ENCODE measurements around the gene MTRF1L. TPM values are rescaled to one million over a fixed set of nuclear protein-coding genes. Genes with fewer than 3 reads are reported as not detected.

The MTRF1L gene
- total RNA-seq, 2 donors from 2014 or later, result 21.4 to 26.4 TPM

GRCh38 chr6:153016846-153017245 is 14.3 kb upstream of the MTRF1L start:
- H3K27me3 ChIP-seq, result no peaks in the 10 kb centered on the region
- H3K36me3 ChIP-seq, result no peaks in the 10 kb centered on the region
- no peaks in the 10 kb centered on the region for H3K9me3 ChIP-seq
- DNase-seq (ENCODE audit: low spot score), result no peak
- no peak overlapping the region for H3K4me3 ChIP-seq
- H3K4me1 ChIP-seq, result no peaks in the 10 kb centered on the region
- H3K27ac ChIP-seq, result no peak overlapping the region
- no peak for TF ChIP-seq CTCF (IDR thresholded peaks at IDR 0.05)

- H3K27ac ChIP-seq, result no peak overlapping the region
- no peaks in the 10 kb centered on the region for H3K36me3 ChIP-seq
- no peak for DNase-seq (ENCODE audit: low spot score)
- no peaks in the 10 kb centered on the region for H3K4me1 ChIP-seq
- no peaks in the 10 kb centered on the region for H3K27me3 ChIP-seq
- H3K4me3 ChIP-seq, result no peak overlapping the region
- no peaks in the 10 kb centered on the region for H3K9me3 ChIP-seq
- TF ChIP-seq CTCF (IDR thresholded peaks at IDR 0.05), result no peak
Measured at GRCh38 chr6:153015094-153015640, 12.7 kb upstream of the MTRF1L start.

- H3K27me3 ChIP-seq, result no peaks in the 10 kb centered on the region
- no peak overlapping the region for H3K27ac ChIP-seq
Measured at GRCh38 chr6:153013438-153013837, 10.9 kb upstream of the MTRF1L start.

GRCh38 chr6:153012856-153013255 is 10.3 kb upstream of the MTRF1L start:
- no peaks in the 10 kb centered on the region for H3K27me3 ChIP-seq
- H3K4me3 ChIP-seq, result no peak overlapping the region
- no peak overlapping the region for H3K27ac ChIP-seq
- no peaks in the 10 kb centered on the region for H3K9me3 ChIP-seq
- no peak for TF ChIP-seq CTCF (IDR thresholded peaks at IDR 0.05)
- no peaks in the 10 kb centered on the region for H3K36me3 ChIP-seq
- H3K4me1 ChIP-seq, result no peaks in the 10 kb centered on the region
- no peak for DNase-seq (ENCODE audit: low spot score)

More at GRCh38 chr6:153013438-153013837, 10.9 kb upstream of the MTRF1L start:
- TF ChIP-seq CTCF (IDR thresholded peaks at IDR 0.05), result no peak
- Histone ChIP-seq H3K36me3 (no peaks in the 10 kb centered on the region), H3K9me3 (no peaks in the 10 kb centered on the region), H3K4me1 (no peaks in the 10 kb centered on the region), H3K4me3 (no peak overlapping the region)
- DNase-seq (ENCODE audit: low spot score), result no peak

- Histone ChIP-seq H3K4me1 (peaks cover 0 to 36% of the 10 kb centered on the region in 2 donors), H3K9me3 (no peaks in the 10 kb centered on the region), H3K4me3 (peak overlapping the region; percentile 67 to 73), H3K27me3 (no peaks in the 10 kb centered on the region), H3K27ac (peak overlapping the region; percentile 90 to 91), H3K36me3 (peaks cover under 1% of the 10 kb centered on the region)
- no peak for DNase-seq (ENCODE audit: low spot score)
- no peak for TF ChIP-seq CTCF (IDR thresholded peaks at IDR 0.05)
Measured at GRCh38 chr6:153003366-153003690, 819 bp upstream of the MTRF1L start.

All from right atrium auricular region (tissue), 2 donors.